Thymus (tissue), 11 donors: Measurements from ENCODE around the gene ANAPC7. TPM values are rescaled to one million over a fixed set of nuclear protein-coding genes. Genes with fewer than 3 reads are reported as not detected.
A peak's percentile ranks its signal among the peaks of the same experiment; 100 is the strongest.

ENCODE experiments used
- DNase-seq, 9 donors: peaks; one replicate each; pipeline ENCODE4 v3.0.0-alpha.2; 2013; ENCODE audit warnings: low spot score in 9 of 9, low read depth in 6 of 9, missing footprints in 1 of 9
- H3K27ac ChIP-seq, 2 donors: one replicate each; pipeline ENCODE4 v1.5.1; 2013; ENCODE audit warnings: control low read depth in 1 of 2, low read depth in 1 of 2, low read length in 1 of 2, mild to moderate bottlenecking in 1 of 2, moderate library complexity in 1 of 2
- H3K27me3 ChIP-seq, 2 donors: one replicate each; pipeline ENCODE4 v1.5.1; 2013; ENCODE audit warnings: low read length in 1 of 2; ENCODE audit not compliant: control insufficient read depth in 2 of 2, insufficient read depth in 1 of 2
- H3K36me3 ChIP-seq, 2 donors: one replicate each; pipeline ENCODE4 v1.5.1; 2013; ENCODE audit warnings: low read length in 1 of 2, mild to moderate bottlenecking in 1 of 2, moderate library complexity in 1 of 2; ENCODE audit not compliant: control insufficient read depth in 2 of 2, insufficient read depth in 2 of 2
- H3K4me1 ChIP-seq, 2 donors: one replicate each; pipeline ENCODE4 v1.5.1; 2013; ENCODE audit warnings: low read length in 2 of 2; ENCODE audit not compliant: control insufficient read depth in 2 of 2, insufficient read depth in 2 of 2
- H3K4me3 ChIP-seq, 2 donors: one replicate each; pipeline ENCODE4 v1.5.1; 2013; ENCODE audit warnings: low read length in 2 of 2, control low read depth in 1 of 2, mild to moderate bottlenecking in 1 of 2
- H3K9me3 ChIP-seq, 2 donors: one replicate each; pipeline ENCODE4 v1.5.1; 2013; ENCODE audit warnings: low read length in 1 of 2, mild to moderate bottlenecking in 1 of 2; ENCODE audit not compliant: control insufficient read depth in 2 of 2, insufficient read depth in 1 of 2
- WGBS: extraction: QIAGEN DNeasy Blood & Tissue Kit; methylation state at CpG from one replicate; pipeline ENCODE4 v1.1.7; 2013; 5-methylcytosine and 5-hydroxymethylcytosine counted together
- polyA plus RNA-seq: library from polyadenylated mRNA; stranded (reverse); fragments of 200-250 nt; gene quantifications from one replicate; pipeline ENCODE4 v1.2.3, GENCODE V29; 2013
- total RNA-seq: library from RNA; stranded (reverse); fragments of 120-200 nt; gene quantifications from one replicate; pipeline ENCODE4 v1.2.4, GENCODE V29; 2013
- donor health status: healthy.

Gene ANAPC7
- total and polyA plus RNA-seq, 2 donors, result 43.2 to 66.6 TPM

GRCh38 chr12:110354172-110354780 lies 49.2 kb downstream of the ANAPC7 start:
- no peak overlapping the region for H3K27ac ChIP-seq
- no peak overlapping the region for H3K4me3 ChIP-seq
- 22% methylated on average over 7 of the region's 7 CpGs for WGBS
- peaks cover 2 to 17% of the 10 kb centered on the region in 2 donors for H3K4me1 ChIP-seq
- peaks cover 0 to 11% of the 10 kb centered on the region in 2 donors for H3K36me3 ChIP-seq
- no peaks in the 10 kb centered on the region for H3K27me3 ChIP-seq
- no peak for DNase-seq
- H3K9me3 ChIP-seq, result no peaks in the 10 kb centered on the region

- Histone ChIP-seq H3K27me3 (no peaks in the 10 kb centered on the region), H3K4me1 (peaks cover 2 to 25% of the 10 kb centered on the region in 2 donors), H3K27ac (no peak overlapping the region), H3K4me3 (no peak overlapping the region), H3K36me3 (peaks cover 3 to 20% of the 10 kb centered on the region in 2 donors), H3K9me3 (no peaks in the 10 kb centered on the region)
- WGBS, result 94% methylated on average over 13 of the region's 13 CpGs
- DNase-seq, result no peak
Measured at GRCh38 chr12:110353211-110353965, 50.1 kb downstream of the ANAPC7 start.

GRCh38 chr12:110352401-110352800 lies 51.1 kb downstream of the ANAPC7 start:
- H3K4me3 ChIP-seq, result no peak overlapping the region
- H3K9me3 ChIP-seq, result no peaks in the 10 kb centered on the region
- H3K27ac ChIP-seq, result no peak overlapping the region
- H3K4me1 ChIP-seq, result peaks cover 2 to 25% of the 10 kb centered on the region in 2 donors
- H3K36me3 ChIP-seq, result peaks cover 12 to 30% of the 10 kb centered on the region in 2 donors
- no peaks in the 10 kb centered on the region for H3K27me3 ChIP-seq
- 98% methylated on average over 3 of the region's 3 CpGs for WGBS
- DNase-seq, result no peak

- H3K4me1 ChIP-seq, result peaks cover 2 to 25% of the 10 kb centered on the region in 2 donors
- WGBS, result 95% methylated on average over 8 of the region's 8 CpGs
- DNase-seq, result no peak
- no peaks in the 10 kb centered on the region for H3K27me3 ChIP-seq
- H3K9me3 ChIP-seq, result no peaks in the 10 kb centered on the region
- H3K36me3 ChIP-seq, result peaks cover 18 to 42% of the 10 kb centered on the region in 2 donors
- no peak overlapping the region for H3K4me3 ChIP-seq
- H3K27ac ChIP-seq, result no peak overlapping the region
Measured at GRCh38 chr12:110351119-110351518, 52.4 kb downstream of the ANAPC7 start.

- H3K27ac ChIP-seq, result peak overlapping the region; percentile 39 to 71
- H3K27me3 ChIP-seq, result no peaks in the 10 kb centered on the region
- DNase-seq, result peak in 6 of 9 donors; percentile 14 to 58 (median 28)
- H3K9me3 ChIP-seq, result peaks cover 0 to 1% of the 10 kb centered on the region in 2 donors
- 19% methylated on average over 12 of the region's 12 CpGs for WGBS
- H3K4me3 ChIP-seq, result no peak overlapping the region
- H3K4me1 ChIP-seq, result peaks cover 2 to 23% of the 10 kb centered on the region in 2 donors
- H3K36me3 ChIP-seq, result peaks cover 31 to 57% of the 10 kb centered on the region in 2 donors
Measured at GRCh38 chr12:110349514-110350151, 53.9 kb downstream of the ANAPC7 start.

- Histone ChIP-seq H3K27ac (peak overlapping the region in 1 of 2 donors; percentile 37), H3K36me3 (peaks cover 36 to 62% of the 10 kb centered on the region in 2 donors), H3K4me3 (no peak overlapping the region), H3K27me3 (no peaks in the 10 kb centered on the region), H3K4me1 (peaks cover 0 to 17% of the 10 kb centered on the region in 2 donors), H3K9me3 (peaks cover 0 to 1% of the 10 kb centered on the region in 2 donors)
- 67% methylated on average over 4 of the region's 4 CpGs for WGBS
- no peak for DNase-seq
Measured at GRCh38 chr12:110349096-110349495, 54.4 kb downstream of the ANAPC7 start.

GRCh38 chr12:110348431-110349059 lies 55.0 kb downstream of the ANAPC7 start:
- Histone ChIP-seq H3K27ac (no peak overlapping the region), H3K4me1 (peaks cover 0 to 17% of the 10 kb centered on the region in 2 donors), H3K36me3 (peaks cover 42 to 68% of the 10 kb centered on the region in 2 donors), H3K4me3 (no peak overlapping the region), H3K9me3 (peaks cover 0 to 1% of the 10 kb centered on the region in 2 donors), H3K27me3 (no peaks in the 10 kb centered on the region)
- no peak for DNase-seq
- WGBS, result 95% methylated on average over 7 of the region's 7 CpGs

GRCh38 chr12:110347767-110348166 lies 55.7 kb downstream of the ANAPC7 start:
- Histone ChIP-seq H3K27me3 (no peaks in the 10 kb centered on the region), H3K4me1 (peaks cover 0 to 17% of the 10 kb centered on the region in 2 donors), H3K4me3 (no peak overlapping the region), H3K9me3 (peaks cover 0 to 1% of the 10 kb centered on the region in 2 donors), H3K27ac (no peak overlapping the region), H3K36me3 (peaks cover 50 to 75% of the 10 kb centered on the region in 2 donors)
- DNase-seq, result no peak
- 97% methylated on average over 8 of the region's 8 CpGs for WGBS
